Stimulated activated CD4-positive, alpha-beta T cell treated with anti-CD3 and anti-CD28 coated beads, TNF-alpha, amount 100 ng/mL, for 4 hours (primary cell): ENCODE results near the gene CCDC188.
A peak's percentile ranks its signal among the peaks of the same experiment; 100 is the strongest.

Experiments
- DNase-seq, 3 experiments: peaks; one replicate each; pipeline ENCODE4 v3.0.0-alpha.2; 2020; ENCODE audit warnings: low read depth in 3 of 3

The CCDC188 gene

GRCh38 chr22:20117633-20118299 lies 33.1 kb downstream of the CCDC188 start:
- DNase-seq: peak; percentile 60 to 71 (median 69)

DNA sequence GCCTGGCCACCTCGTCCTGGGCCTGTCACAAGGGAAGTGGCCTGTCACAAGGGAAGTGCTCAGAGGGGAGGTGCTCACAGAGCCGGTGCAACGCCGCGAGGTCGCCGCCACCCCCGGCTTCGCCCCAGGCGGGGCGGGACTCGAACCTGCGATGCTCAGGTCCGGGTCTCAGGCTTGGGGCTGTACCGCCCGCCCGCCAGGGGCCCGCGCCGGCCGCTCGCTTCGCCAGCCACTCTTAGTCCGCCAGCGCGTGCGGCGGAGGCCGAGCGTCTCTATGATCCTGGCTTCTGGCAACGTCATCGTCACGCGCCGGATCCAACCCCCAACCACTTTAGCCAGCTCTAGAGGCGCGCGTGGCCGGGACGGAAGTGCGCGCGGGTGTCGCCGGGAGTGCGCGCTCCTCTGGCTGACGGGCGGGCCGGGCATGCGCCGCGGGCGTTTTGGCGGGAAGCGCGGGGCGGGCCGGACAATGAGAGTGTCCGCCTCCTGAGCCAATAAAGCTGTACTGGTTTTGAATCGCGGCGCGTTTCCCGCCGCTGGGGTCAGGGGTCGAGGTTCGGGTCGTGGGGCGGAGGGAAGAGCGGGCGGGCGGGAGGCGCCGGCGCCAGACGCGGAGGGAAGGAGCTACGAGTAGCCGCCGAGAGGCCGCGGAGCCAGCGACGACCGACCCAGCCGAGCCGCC lies 33.8 kb downstream of the CCDC188 start, which contains the start of gene TRMT2A:
TSS of gene TRMT2A (minus strand) at position 276 of the 682 bp plus-strand sequence. CDS start 320 bp downstream, outside the sequence.
- DNase-seq: peak; percentile 90 to 94 (median 93)

- no peak for DNase-seq
Measured at GRCh38 chr22:20116376-20116950, 34.4 kb downstream of the CCDC188 start.

DNA sequence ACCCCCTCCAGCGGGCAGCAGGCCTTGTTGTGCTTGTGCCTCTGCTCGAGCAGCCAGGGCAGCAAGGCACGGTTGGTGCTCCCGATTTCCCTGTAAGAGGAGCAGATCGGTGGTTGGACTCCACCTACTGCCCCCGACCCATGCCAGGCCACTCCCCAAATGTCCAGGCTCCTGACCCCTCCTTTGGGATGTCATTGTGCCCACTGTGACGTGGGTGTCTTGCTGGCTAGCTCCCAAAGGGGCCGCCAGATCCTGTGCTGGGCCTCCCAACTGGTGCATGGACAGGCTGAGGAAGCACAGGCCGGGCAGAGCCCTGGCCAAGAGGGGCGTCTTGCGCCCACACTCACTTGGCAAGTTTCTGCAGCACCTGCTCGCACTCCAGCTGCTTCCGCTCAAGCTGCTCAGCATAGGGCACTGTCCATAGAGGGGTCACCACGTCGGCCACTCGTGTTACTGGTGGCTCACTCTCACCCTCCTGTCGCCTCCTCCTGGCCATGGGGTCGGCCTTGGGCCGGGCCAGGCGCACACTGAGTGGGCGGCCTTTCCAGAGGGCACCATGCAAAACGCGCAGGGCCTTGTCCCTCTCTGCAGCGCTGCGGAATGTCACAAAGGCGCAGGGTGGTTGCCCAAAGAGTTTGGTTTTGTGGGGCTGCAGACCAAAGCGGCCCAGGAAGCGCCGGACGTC lies 35.0 kb downstream of the CCDC188 start, which contains the start of gene RANBP1:
TSS of gene RANBP1 (plus strand) at position 414 of the 685 bp plus-strand sequence. CDS start at position 495, 81 bp downstream.
- no peak for DNase-seq

DNA sequence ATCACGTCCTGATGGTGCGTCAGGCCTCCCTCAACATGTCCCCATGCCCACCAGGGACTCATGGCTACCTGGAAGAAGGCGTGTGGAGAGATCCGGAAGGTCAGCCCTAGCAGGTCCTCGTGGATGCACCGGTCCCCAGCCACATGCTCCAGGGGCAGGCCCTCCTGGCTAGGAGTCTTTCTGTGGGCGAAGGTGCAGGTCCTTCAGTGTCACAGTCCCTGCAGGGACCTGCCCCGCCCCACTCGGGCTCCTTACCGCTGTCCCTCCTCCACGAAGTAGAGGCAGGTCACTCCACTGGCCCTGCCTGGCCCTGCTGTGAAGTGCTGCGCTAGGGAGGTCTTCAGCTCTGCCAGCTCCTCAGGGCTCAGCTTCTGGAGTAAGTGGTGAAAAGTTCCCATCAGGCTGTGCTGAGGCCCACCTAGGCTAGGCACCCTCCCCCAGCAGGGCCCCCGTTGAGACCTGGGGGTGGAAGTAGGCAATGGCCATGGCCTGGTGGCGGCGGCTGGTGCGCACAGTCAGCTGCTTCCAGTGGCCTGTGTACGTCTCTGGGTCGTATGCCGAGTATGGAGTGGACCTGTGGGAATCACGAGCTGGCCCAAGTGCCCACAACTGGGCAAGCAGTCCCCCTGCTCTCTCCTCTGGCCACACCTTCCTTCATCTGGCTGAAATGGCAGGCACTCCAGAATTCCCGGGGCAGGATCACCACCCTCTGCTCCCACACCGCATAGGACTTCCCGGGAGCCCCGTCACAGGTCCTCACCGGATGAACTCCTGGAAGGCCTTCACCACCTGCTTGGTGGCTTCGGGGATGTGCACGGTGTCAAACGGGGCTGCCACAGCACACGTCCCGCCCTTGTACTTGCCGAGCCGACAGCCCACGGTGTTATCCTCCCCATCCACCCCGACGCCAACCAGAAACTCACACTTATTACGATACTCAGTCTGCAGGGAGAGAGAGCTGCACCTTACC lies 36.1 kb downstream of the CCDC188 start:
- DNase-seq: no peak

- DNase-seq: no peak
Measured at GRCh38 chr22:20113551-20114310, 37.1 kb downstream of the CCDC188 start.

DNA sequence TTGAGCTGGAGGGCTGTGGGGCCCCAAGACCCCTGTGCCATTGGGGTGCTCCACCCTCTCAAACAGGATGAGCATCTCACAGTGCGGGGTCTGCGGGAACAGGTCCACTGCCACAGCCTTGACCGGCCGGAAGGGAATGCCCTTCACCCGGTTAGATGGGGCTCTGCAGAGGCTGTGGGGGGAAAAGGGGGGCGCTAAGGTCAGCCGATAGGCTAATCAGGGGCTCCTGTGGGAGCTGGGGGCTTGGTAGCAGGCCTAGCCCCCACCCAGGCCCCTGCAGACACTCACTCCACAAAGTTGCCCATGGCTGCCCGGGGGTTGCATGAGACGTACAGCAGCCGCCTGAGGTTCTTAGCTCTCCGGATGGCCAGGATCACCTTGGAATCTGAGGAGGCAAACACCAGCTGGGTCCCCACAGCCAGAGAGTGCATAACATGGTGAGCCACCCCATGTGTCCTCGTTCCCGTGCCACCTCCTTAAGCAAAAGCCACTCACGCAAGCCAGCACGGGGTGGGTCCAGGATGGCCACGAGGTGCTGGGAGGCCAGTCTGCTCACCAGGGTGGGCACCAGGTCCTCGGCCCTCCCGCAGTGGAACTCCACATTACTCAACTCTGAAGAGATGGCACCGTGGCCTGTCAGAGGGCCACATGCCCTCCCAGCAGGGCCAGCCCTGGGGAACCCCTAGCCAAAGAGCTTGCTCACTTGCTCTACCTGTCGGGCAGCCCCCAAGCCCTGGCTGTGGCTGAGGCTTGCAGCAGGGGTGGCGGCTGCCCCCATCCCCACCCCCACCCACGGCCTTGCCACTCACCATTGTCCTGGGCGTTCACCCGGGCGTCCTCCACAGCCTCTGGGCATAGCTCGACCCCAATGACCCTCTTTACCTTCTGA lies 38.0 kb downstream of the CCDC188 start:
- no peak for DNase-seq

DNA sequence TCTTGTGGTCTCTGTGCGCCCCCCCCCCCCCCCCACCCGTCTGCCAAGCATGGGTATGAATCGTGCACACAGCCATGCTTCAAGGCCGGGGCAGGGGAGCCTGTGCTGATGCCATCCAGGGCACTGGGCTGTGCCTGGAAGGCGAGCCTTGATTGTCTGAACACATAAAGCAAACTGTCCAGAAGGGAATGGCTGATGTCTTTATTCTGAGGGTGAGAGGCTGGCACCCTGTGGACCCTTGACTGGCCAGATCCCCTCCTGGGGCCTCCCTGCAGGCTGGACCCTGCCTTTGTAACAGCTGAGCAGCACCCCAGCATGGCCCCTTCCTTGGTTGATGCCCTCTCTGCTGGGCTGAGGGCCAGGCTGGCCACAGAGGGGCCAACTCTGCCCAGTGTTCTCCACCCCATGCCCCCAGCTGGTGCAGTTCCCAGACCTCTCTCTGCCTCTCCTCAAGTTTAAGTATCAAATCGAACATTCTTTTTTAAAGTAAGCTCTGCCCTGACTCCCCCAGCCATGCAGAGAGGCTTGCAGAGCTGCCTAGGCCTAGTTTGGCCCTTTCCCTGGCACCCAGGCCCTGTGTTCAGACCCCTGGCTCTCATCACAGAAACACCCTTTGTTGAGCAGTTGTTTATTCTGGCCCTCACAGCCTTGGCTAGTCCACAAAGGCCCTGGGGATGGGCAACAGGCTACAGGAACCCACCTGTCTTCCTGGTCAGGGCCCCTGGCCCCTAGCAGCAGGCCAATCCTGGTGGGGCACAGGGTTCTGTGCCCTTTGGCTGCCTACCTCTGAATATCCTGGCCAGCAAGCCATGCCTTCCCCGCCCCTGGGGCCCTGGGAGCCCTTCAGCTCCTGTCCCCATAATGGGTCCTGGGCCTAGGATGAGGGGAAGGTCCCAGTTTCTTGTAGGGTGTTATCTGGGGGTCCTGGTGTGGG lies 38.9 kb downstream of the CCDC188 start:
- DNase-seq: no peak

DNA sequence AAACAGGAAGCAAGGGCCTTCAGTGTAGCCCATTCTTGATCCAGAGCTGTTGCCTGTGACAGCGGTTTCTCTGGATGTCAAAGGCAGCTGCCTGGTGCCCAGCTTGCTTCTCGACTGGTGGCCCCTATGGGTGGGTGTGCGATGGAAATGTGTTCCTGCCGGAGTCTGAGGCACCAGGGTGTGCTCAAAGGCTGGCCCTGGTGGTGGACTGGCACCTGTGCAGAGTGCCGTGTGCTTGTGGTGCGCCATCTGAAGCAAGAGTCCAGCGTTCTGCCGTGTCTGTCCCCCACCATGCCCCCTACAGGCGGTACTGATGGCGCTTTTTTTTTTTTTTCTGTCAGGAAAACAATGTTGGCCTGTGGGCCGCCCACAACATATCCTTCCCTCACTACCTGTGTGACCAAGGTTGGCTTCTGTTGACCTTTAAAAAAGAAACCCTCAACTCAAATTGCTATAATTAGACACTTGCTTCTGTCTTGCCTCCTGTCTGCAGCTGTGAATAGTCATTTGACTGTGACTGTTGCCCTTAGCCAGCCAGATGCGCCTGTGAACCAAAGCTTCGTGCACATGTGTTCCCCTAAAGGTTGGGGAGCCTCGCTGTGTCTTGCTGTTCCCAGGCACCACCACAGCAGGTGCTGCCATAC lies 39.7 kb downstream of the CCDC188 start:
- DNase-seq: no peak

DNA sequence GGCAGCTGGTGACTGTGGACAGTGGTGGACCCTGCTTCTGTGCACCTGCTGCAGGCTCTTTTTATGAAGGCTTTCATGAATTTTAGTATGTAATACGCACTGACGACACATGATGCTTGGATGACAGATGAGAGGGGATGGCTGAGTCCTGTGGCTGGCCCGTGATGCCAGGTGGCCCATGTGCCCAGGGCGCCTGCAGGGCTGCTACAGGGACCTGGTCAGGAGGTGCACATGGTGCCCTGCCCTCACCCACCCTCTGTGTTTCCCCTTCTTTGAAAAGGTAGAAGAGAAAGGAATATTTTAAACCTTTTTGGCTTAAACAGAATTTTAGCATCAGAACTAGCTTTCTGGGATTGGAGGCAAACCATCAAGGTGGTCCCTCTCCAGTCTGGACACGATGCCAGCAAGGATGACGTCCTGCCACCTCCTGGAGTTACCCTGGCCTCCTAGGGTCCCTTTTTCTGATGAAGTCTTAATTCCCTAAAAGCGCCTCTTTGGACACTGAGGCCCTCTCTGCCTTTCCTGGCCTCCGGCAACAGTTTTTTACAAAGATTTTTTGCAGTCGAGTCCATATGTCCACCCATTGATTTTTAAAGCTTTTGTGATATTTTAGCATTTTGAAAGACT lies 40.4 kb downstream of the CCDC188 start:
- DNase-seq: no peak

- DNase-seq: no peak
Measured at GRCh38 chr22:20109411-20110358, 41.2 kb downstream of the CCDC188 start.

DNA sequence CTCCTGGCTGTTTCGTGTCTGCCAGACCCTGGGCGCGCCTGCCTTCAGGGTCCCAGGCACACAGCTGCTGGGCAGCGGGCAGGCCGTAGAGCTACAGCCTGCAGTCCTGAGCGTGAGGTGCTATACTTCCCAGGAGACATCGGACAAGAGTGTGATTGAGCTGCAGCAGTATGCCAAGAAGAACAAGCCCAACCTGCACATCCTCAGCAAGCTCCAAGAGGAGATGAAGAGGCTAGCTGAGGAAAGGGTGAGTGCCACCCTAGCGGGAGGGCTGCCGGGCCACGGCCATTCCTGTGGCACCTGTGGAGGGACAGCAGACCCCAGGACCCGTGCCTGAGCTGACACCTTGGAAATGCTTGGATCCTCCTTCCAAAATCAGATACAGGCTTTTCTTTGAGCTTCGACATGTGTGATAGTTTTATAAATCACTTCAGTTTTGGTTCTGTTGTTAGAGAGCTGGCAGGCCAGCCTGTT lies 42.1 kb downstream of the CCDC188 start:
- no peak for DNase-seq

- DNase-seq: no peak
Measured at GRCh38 chr22:20107951-20108756, 42.7 kb downstream of the CCDC188 start.

- DNase-seq: no peak
Measured at GRCh38 chr22:20107471-20107901, 43.4 kb downstream of the CCDC188 start.

DNA sequence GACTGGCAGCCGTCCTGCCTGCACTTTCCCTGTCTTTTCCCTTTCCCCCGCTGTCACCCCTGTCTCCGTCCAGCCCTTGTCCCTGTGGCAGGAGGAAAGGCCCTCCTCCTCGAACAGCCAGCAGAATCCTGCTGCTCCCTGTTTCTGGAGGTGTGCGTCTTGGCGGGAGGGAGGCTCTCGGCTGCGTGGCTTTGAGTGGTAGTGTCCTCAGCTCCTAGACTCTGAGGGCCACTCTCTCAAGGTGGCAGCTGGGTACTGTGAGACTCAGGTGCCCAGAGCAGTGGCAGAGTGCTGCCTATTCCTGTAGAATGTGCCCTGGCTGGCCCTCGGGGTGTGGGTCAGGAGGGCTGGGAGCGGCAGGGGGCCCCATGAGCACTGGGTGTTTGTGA lies 44.0 kb downstream of the CCDC188 start:
- DNase-seq: no peak
